Endothelial cell of umbilical vein (primary cell): ENCODE data around the gene HNMT. TPM values are rescaled to one million over a fixed set of nuclear protein-coding genes. Genes with fewer than 3 reads are reported as not detected.

Experiments used
- BruUV-seq: library from RNA; stranded (reverse); fragments of 400-500 nt; replicated peaks from 2 replicates; lab custom pipeline; 2021; lab: Mats Ljungman, UMichigan
- CTCF ChIA-PET: fragments of 300-600, 350-600 bp; sonication (Branson Sonifier 250); formaldehyde crosslinking; loops from one replicate; lab custom pipeline; 2021; ENCODE audit warnings: antibody characterized with exemption, inconsistent platforms; lab: Charles Lee
- POLR2A ChIA-PET: fragments of 300-600, 350-600 bp; sonication (Branson Sonifier 250); formaldehyde crosslinking; loops from one replicate; lab custom pipeline; 2021; ENCODE audit warnings: antibody characterized with exemption, inconsistent platforms; lab: Charles Lee
- DNase-seq: peaks from one replicate; pipeline ENCODE4 v3.0.0-alpha.2; 2011; ENCODE audit warnings: low read depth, low spot score
- FAIRE-seq: peaks from 2 replicates; lab custom pipeline; 2011; peaks lifted over from hg19 to GRCh38; lab: Jason Lieb, UNC
- H2AFZ ChIP-seq: 2 replicates; pipeline ENCODE4 v1.6.0; 2012; ENCODE audit warnings: low read depth, low read length, control low read depth, inconsistent platforms
- H3K27ac ChIP-seq: 2 replicates; pipeline ENCODE4 v1.5.1; 2011; ENCODE audit warnings: low read depth, mild to moderate bottlenecking, control low read depth, low read length, moderate library complexity; ENCODE audit not compliant: insufficient read depth
- H3K27me3 ChIP-seq, 2 experiments: 2 replicates each; pipeline versions ENCODE4 v1.6.0 to v1.6.1; 2011; ENCODE audit warnings: low read length in 2 of 2, mixed read lengths in 1 of 2; ENCODE audit not compliant: control insufficient read depth in 2 of 2, insufficient read depth in 2 of 2
- H3K36me3 ChIP-seq, 2 experiments: 2 replicates in 1 of 2; 3 replicates in 1 of 2; pipeline ENCODE4 v1.5.1; 2011; ENCODE audit warnings: low read length in 2 of 2, mild to moderate bottlenecking in 1 of 2, moderate library complexity in 1 of 2; ENCODE audit not compliant: control insufficient read depth in 2 of 2, insufficient read depth in 2 of 2; ENCODE audit errors: extremely low read depth in 1 of 2
- H3K4me1 ChIP-seq: 3 replicates; pipeline ENCODE4 v1.5.1; 2011; ENCODE audit warnings: mild to moderate bottlenecking, low read length; ENCODE audit not compliant: control insufficient read depth, insufficient read depth; ENCODE audit errors: extremely low read depth
- H3K4me2 ChIP-seq: 2 replicates; pipeline ENCODE4 v1.6.1; 2011; ENCODE audit warnings: low read length, control low read depth, mixed read lengths; ENCODE audit not compliant: insufficient read depth
- H3K4me3 ChIP-seq, 3 experiments: fragments of 200-600 bp in 1 of 3; sonication (generic), shearing (Covaris generic) in 1 of 3; replicated peaks in 1 of 3; 2 replicates each; pipeline ENCODE4 v1.5.1; 2011 to 2016; ENCODE audit warnings: control low read depth in 3 of 3, low read length in 3 of 3, mild to moderate bottlenecking in 2 of 3, inconsistent platforms in 1 of 3, low read depth in 1 of 3, moderate library complexity in 1 of 3; ENCODE audit not compliant: insufficient read depth in 1 of 3
- H3K79me2 ChIP-seq: 2 replicates; pipeline ENCODE4 v1.6.0; 2012; ENCODE audit warnings: low read length, inconsistent platforms; ENCODE audit not compliant: control insufficient read depth, insufficient read depth
- H3K9ac ChIP-seq: replicated peaks from 2 replicates; pipeline ENCODE3; 2011; ENCODE audit warnings: low read length, control low read depth; ENCODE audit not compliant: insufficient read depth; ENCODE audit errors: extremely low read depth
- H3K9me1 ChIP-seq: replicated peaks from 3 replicates; pipeline ENCODE4 v1.6.0; 2011; ENCODE audit warnings: mild to moderate bottlenecking, low read length; ENCODE audit not compliant: control insufficient read depth, insufficient read depth; ENCODE audit errors: extremely low read depth
- H3K9me3 ChIP-seq: replicated peaks from 2 replicates; pipeline ENCODE4 v1.5.1; 2012; ENCODE audit warnings: low read length, inconsistent platforms; ENCODE audit not compliant: control insufficient read depth, insufficient read depth
- H4K20me1 ChIP-seq: replicated peaks from 2 replicates; pipeline ENCODE3; 2011; ENCODE audit warnings: mild to moderate bottlenecking, low read length; ENCODE audit not compliant: control insufficient read depth, insufficient read depth; ENCODE audit errors: extremely low read depth
- CTCF ChIP-seq, 2 donors: IDR thresholded peaks; 1 replicate in 1 of 2; 2 replicates in 1 of 2; pipeline ENCODE4 v1.5.1; 2011; ENCODE audit warnings: low read length in 2 of 2, mild to moderate bottlenecking in 2 of 2, moderate library complexity in 2 of 2, control low read depth in 1 of 2, inconsistent platforms in 1 of 2, low read depth in 1 of 2; ENCODE audit not compliant: insufficient read depth in 1 of 2; ENCODE audit errors: extremely low read depth in 1 of 2
- EZH2 ChIP-seq: IDR thresholded peaks from 2 replicates; pipeline ENCODE4 v1.6.1; 2012; ENCODE audit warnings: borderline replicate concordance, low read depth, mild to moderate bottlenecking, moderate library complexity, low read length, inconsistent platforms; ENCODE audit not compliant: severe bottlenecking
- FOS ChIP-seq: IDR thresholded peaks from 2 replicates; pipeline ENCODE4 v1.6.1; 2011; ENCODE audit warnings: mild to moderate bottlenecking, low read length, moderate library complexity, borderline replicate concordance; ENCODE audit not compliant: insufficient read depth
- GATA2 ChIP-seq: IDR thresholded peaks from 2 replicates; pipeline ENCODE4 v1.7.0; 2011; ENCODE audit warnings: low read depth, mild to moderate bottlenecking, moderate library complexity, mixed read lengths, low read length; ENCODE audit not compliant: insufficient read length, insufficient read depth
- JUN ChIP-seq: IDR thresholded peaks from 2 replicates; pipeline ENCODE4 v1.6.1; 2011; ENCODE audit warnings: borderline replicate concordance, low read depth; ENCODE audit not compliant: insufficient read length, insufficient read depth
- MAX ChIP-seq: IDR thresholded peaks from 2 replicates; pipeline ENCODE4 v1.6.1; 2011; ENCODE audit not compliant: insufficient read depth, insufficient read length
- MYC ChIP-seq: IDR thresholded peaks from one replicate; pipeline ENCODE4 v1.6.1; 2011; ENCODE audit warnings: mild to moderate bottlenecking, low read depth, low read length
- POLR2A ChIP-seq: IDR thresholded peaks from 2 replicates; pipeline ENCODE4 v1.6.1; 2012; ENCODE audit warnings: low read depth, mild to moderate bottlenecking, control low read depth, low read length
- POLR2AphosphoS5 ChIP-seq: IDR thresholded peaks from 2 replicates; pipeline ENCODE4 v1.6.1; 2012; ENCODE audit warnings: low read depth, mild to moderate bottlenecking, control low read depth, low read length, moderate library complexity; ENCODE audit not compliant: insufficient read depth
- dilution Hi-C: fragments of 300-500 bp; cut with MboI; formaldehyde crosslinking; loops from one replicate; pipeline ENCODE4 v1.15.0; 2019; ENCODE audit warnings: low sequenced_read_pairs; ENCODE audit not compliant: extremely low pct_ligation_motif_present
- intact Hi-C: fragments of 100-400 bp; cut with micrococcal nuclease; formaldehyde crosslinking; loops from one replicate; pipeline ENCODE4 v1.10.0; 2022
- polyA plus RNA-seq, 4 experiments: library from polyadenylated mRNA; depleted of rRNA in 3 of 4; stranded (reverse) in 3 of 4; unstranded in 1 of 4; fragments of >200 nt; gene quantifications; 2 replicates each; pipeline versions ENCODE4 v1.2.1 to v1.2.3, GENCODE V29; 2011 to 2012; ENCODE audit warnings: missing spikeins in 1 of 4
- total RNA-seq: library from RNA; stranded (reverse); gene quantifications from 2 replicates; pipeline ENCODE4 v1.2.3, GENCODE V29; 2021

HNMT gene
- total and polyA plus RNA-seq, 2 donors (not counting 3 experiments of a cell fraction or from before 2014, with no cell fraction given), result 8.6 to 16.9 TPM

- H3K4me2 ChIP-seq, result no peak overlapping the region
- DNase-seq (no peak), FAIRE-seq (no peak)
- no peaks in the 10 kb centered on the region for H3K9me3 ChIP-seq
- H3K4me1 ChIP-seq, result no peaks in the 10 kb centered on the region
- CTCF ChIA-PET, result interaction anchor here (0.8 to 6.8 kb wide), 5 partner anchors 24 to 842 kb away, joined by 3 to 103 read pairs (median 3); no protein-coding TSS in a partner anchor
- H3K9ac ChIP-seq, result no peak overlapping the region
- no TSS peak for BruUV-seq
- intact Hi-C loops (loop anchor here (5.0 kb wide), 1 partner anchor 557 kb away; the partner anchor contains the start of gene SPOPL), dilution Hi-C loops (no loop called here)
- no peak overlapping the region for H3K4me3 ChIP-seq
- H3K27me3 ChIP-seq, result no peaks in the 10 kb centered on the region
- POLR2A ChIA-PET, result no interaction called here
- H3K9me1 ChIP-seq, result no peaks in the 10 kb centered on the region
- no peak overlapping the region for H3K27ac ChIP-seq
- no peaks in the 10 kb centered on the region for H3K79me2 ChIP-seq
- TF ChIP-seq MAX, result no peak
- no peak for TF ChIP-seq GATA2
- TF ChIP-seq JUN, result no peak
- TF ChIP-seq POLR2AphosphoS5, result no peak
- TF ChIP-seq FOS, result no peak
- no peaks in the 10 kb centered on the region for H4K20me1 ChIP-seq
- H2AFZ ChIP-seq, result no peak overlapping the region
- H3K36me3 ChIP-seq, result no peaks in the 10 kb centered on the region
Measured at GRCh38 chr2:137945229-137945628, 19.0 kb upstream of the HNMT start.

- no peaks in the 10 kb centered on the region for H4K20me1 ChIP-seq
- H3K4me1 ChIP-seq, result no peaks in the 10 kb centered on the region
- dilution Hi-C loops, result no loop called here
- intact Hi-C loops, result loop anchor here (5.0 kb wide), 1 partner anchor 556 kb away; the partner anchor contains the start of gene SPOPL
- no peak overlapping the region for H3K9ac ChIP-seq
- no peak for DNase-seq
- BruUV-seq, result no TSS peak
- H3K79me2 ChIP-seq, result no peaks in the 10 kb centered on the region
- H3K27ac ChIP-seq, result no peak overlapping the region
- H3K4me2 ChIP-seq, result no peak overlapping the region
- H3K9me1 ChIP-seq, result no peaks in the 10 kb centered on the region
- TF ChIP-seq POLR2A (no peak), POLR2AphosphoS5 (no peak), CTCF (IDR thresholded peaks at IDR 0.05; ENCODE audit: extremely low read depth in 1 of 2, insufficient read depth in 1 of 2, low read depth in 1 of 2, low read length in 2 of 2) (no peak), FOS (no peak), MYC (no peak), MAX (no peak), GATA2 (no peak), EZH2 (no peak), JUN (no peak)
- no peak for FAIRE-seq
- no peaks in the 10 kb centered on the region for H3K27me3 ChIP-seq
- H3K9me3 ChIP-seq, result no peaks in the 10 kb centered on the region
- no peak overlapping the region for H2AFZ ChIP-seq
- no peaks in the 10 kb centered on the region for H3K36me3 ChIP-seq
- ChIA-PET POLR2A (interaction anchor here (0.6 kb wide), 1 partner anchor 64 kb away, joined by 3 read pairs; no protein-coding TSS in a partner anchor), CTCF (interaction anchor here (1.2 to 6.8 kb wide), 4 partner anchors 19 to 145 kb away, joined by 3 to 103 read pairs (median 7); partner anchors contain the start of gene HNMT)
- H3K4me3 ChIP-seq, result no peak overlapping the region
Measured at GRCh38 chr2:137946227-137946626, 18.0 kb upstream of the HNMT start.
